Vagina (tissue), 2 donors: ENCODE data around the gene MORN5.

Source experiments
- CTCF ChIP-seq, 3 experiments: fragments of 450-650 bp in 2 of 3; fragments of 200-600 bp in 1 of 3; sonication (generic) in 1 of 3; IDR thresholded peaks; one replicate each; pipeline ENCODE4 v1.5.1; 2017 to 2019; ENCODE audit warnings: antibody characterized with exemption in 3 of 3, mild to moderate bottlenecking in 2 of 3, moderate library complexity in 2 of 3
- POLR2A ChIP-seq, 2 donors: fragments of 450-650 bp; IDR thresholded peaks; one replicate each; pipeline ENCODE4 v1.6.1; 2017; ENCODE audit warnings: antibody characterized with exemption in 2 of 2, mild to moderate bottlenecking in 2 of 2, moderate library complexity in 2 of 2
- POLR2AphosphoS5 ChIP-seq, 2 donors: sonication (generic); formaldehyde crosslinking; IDR thresholded peaks; one replicate each; pipeline ENCODE4 v1.9.0; 2017; ENCODE audit warnings: antibody characterized with exemption in 2 of 2, mild to moderate bottlenecking in 2 of 2, low read depth in 1 of 2; ENCODE audit not compliant: insufficient read depth in 1 of 2

- TF ChIP-seq POLR2A (IDR thresholded peaks at IDR 0.05) (no peak), CTCF (IDR thresholded peaks at IDR 0.05) (no peak), POLR2AphosphoS5 (IDR thresholded peaks at IDR 0.05; ENCODE audit: insufficient read depth in 1 of 2, low read depth in 1 of 2) (no peak)
Observed at GRCh38 chr9:122188369-122188768, 28.7 kb downstream of the MORN5 start.
